ENCODE data around the gene CLEC16A. TPM values are rescaled to one million over a fixed set of nuclear protein-coding genes. Genes with fewer than 3 reads are reported as not detected.

The CLEC16A gene
- total RNA-seq, 1 donor from 2014 or later: 57.6 TPM

DNA sequence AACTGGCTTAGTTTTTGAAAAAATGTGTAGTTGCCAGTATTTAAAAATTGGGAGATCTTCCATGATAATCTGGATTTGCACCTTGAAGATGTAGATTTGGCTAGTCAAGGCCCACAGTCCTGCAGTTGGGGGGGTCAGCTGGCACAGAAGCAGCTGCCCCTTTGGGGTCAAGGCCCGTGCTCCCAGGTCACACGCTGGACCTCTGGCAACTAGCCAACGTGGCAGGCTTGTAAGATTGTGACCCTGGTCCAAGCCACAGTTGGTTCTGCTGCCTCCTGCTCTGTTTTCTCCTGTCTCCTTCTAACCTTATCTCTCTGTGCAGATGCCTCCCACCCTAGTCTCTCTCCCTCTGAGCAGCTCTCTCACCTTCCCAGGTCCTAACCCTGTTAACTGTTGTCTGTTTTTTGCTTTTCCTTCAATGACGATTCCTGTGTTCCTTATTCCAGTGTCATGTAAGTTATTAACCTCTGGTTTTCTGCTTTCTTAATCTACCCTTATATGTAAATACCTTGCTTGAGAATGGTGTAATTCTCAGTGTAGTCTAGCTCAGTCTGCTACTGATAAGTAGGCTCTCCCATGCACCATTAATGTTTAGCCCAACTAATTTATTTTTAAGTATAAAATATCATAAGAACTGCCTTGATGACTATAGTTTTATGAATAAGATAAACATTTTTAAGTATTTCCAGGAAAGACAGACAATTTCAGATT lies 27.9 kb downstream of the CLEC16A start:
- no peak for ATAC-seq (ENCODE audit: low read depth)
- DNase-seq: no peak
- CTCF ChIA-PET: interaction anchor here (0.8 to 3.7 kb wide), 7 partner anchors 8 to 559 kb away, joined by 3 to 37 read pairs (median 8); partner anchors contain the start of gene SOCS1
- no peaks in the 10 kb centered on the region for H3K27me3 Mint-ChIP-seq
- TF ChIP-seq CTCF (IDR thresholded peaks at IDR 0.05): no peak
- POLR2A ChIA-PET: interaction anchor here (1.3 kb wide), 1 partner anchor 283 kb away, joined by 9 read pairs; the partner anchor contains the start of gene SOCS1
- no peak overlapping the region for H3K27ac Mint-ChIP-seq
- no peak overlapping the region for H3K4me3 Mint-ChIP-seq
- no peaks in the 10 kb centered on the region for H3K9me3 Mint-ChIP-seq
- intact Hi-C loops (cut with micrococcal nuclease): no loop called here
- H3K4me1 Mint-ChIP-seq: peaks cover 5% of the 10 kb centered on the region
- H3K36me3 Mint-ChIP-seq (ENCODE audit: low read depth): peaks cover 76% of the 10 kb centered on the region

GRCh38 chr16:10972819-10973464 lies 28.6 kb downstream of the CLEC16A start:
- no peak overlapping the region for H3K27ac Mint-ChIP-seq
- H3K9me3 Mint-ChIP-seq: no peaks in the 10 kb centered on the region
- CTCF ChIA-PET: interaction anchor here (0.8 to 3.7 kb wide), 4 partner anchors 133 to 435 kb away, joined by 3 to 37 read pairs (median 4); partner anchors contain the start of gene SOCS1
- no peak for TF ChIP-seq CTCF (IDR thresholded peaks at IDR 0.05)
- H3K36me3 Mint-ChIP-seq (ENCODE audit: low read depth): peaks cover 76% of the 10 kb centered on the region
- H3K4me1 Mint-ChIP-seq: peaks cover 4% of the 10 kb centered on the region
- DNase-seq (no peak), ATAC-seq (ENCODE audit: low read depth) (no peak)
- H3K27me3 Mint-ChIP-seq: no peaks in the 10 kb centered on the region
- intact Hi-C loops (cut with micrococcal nuclease): no loop called here
- no peak overlapping the region for H3K4me3 Mint-ChIP-seq
- POLR2A ChIA-PET: interaction anchor here (1.3 kb wide), 1 partner anchor 282 kb away, joined by 9 read pairs; the partner anchor contains the start of gene SOCS1

DNA sequence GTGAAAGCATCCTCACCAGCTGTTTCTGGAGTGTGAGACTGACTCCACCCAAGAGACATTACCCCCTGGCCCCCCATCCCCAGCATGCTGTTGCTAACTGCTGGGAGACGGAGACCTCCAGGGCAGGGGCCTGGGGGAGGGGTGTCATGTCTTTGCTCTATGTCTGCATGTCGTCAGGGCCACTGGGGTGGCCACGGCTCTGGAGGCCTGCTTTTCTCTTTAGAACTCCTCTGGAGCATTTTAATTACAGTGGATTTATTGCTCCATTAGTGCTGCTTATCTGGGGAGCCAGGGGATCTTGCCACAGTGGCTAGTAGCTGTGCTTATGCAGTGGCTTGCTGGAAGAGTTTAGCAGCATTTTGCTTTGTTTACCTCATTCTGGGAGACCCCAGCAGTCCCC lies 32.3 kb downstream of the CLEC16A start:
- Mint-ChIP-seq H3K9me3 (no peaks in the 10 kb centered on the region), H3K36me3 (ENCODE audit: low read depth) (peaks cover 74% of the 10 kb centered on the region), H3K4me3 (no peak overlapping the region), H3K27me3 (no peaks in the 10 kb centered on the region), H3K27ac (no peak overlapping the region), H3K4me1 (peaks cover 17% of the 10 kb centered on the region)
- no peak for TF ChIP-seq CTCF (IDR thresholded peaks at IDR 0.05)
- POLR2A ChIA-PET: interaction anchor here (1.9 kb wide), 1 partner anchor 279 kb away, joined by 5 read pairs; the partner anchor contains the start of gene SOCS1
- intact Hi-C loops (cut with micrococcal nuclease): no loop called here
- no peak for DNase-seq
- CTCF ChIA-PET: no interaction called here
- ATAC-seq (ENCODE audit: low read depth): no peak

DNA sequence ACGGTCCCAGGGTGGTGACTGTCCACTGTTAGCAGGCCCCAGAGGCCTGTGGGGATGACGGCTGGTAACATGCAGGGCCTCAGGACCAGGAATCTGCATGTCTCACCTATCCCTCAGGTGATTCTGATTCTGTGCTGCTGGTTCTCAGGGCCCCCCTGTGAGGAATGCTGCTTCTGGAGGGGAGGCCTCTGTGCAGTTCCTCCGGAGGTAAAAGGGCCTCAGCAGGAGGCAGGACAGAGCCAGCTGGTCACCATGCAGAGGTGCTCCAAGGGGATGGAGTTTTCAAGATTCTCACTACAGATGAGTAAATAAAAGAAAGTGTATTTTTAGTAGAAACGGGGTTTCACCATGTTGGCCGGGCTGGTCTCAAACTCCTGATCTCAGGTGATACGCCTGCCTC lies 33.8 kb downstream of the CLEC16A start:
- Mint-ChIP-seq H3K9me3 (no peaks in the 10 kb centered on the region), H3K27me3 (no peaks in the 10 kb centered on the region), H3K4me1 (peaks cover 32% of the 10 kb centered on the region), H3K36me3 (ENCODE audit: low read depth) (peaks cover 67% of the 10 kb centered on the region), H3K27ac (no peak overlapping the region), H3K4me3 (no peak overlapping the region)
- DNase-seq (no peak), ATAC-seq (ENCODE audit: low read depth) (no peak)
- no peak for TF ChIP-seq CTCF (IDR thresholded peaks at IDR 0.05)
- ChIA-PET POLR2A (no interaction called here), CTCF (no interaction called here)
- intact Hi-C loops (cut with micrococcal nuclease): no loop called here

DNA sequence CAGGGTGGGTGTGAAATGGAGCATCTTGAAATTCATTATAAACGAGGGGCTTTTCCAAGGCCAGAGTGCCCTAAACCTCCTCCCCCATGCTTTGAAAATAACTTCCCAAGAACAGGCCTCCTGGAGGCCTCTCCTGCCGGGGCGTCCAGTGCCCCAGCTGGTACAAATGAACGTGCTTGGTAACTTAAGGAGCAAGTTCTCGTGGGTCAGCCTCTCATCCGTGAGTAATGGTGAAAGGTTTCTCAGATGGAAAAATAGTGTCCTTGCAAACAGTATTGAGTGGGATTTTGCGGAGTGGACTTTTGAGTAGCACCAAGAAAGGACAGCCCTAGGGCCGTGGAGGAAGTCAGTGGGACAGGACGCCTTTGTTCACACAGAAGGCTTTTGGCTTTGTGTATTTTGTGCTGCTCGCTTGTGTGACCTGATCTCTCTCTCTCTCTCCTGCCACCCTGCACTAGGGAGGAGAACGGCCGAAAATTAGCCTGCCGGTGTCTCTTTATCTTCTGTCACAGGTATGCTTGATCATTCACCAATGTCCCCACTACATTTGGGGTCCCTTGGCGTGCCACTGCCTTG lies 34.6 kb downstream of the CLEC16A start:
- DNase-seq (no peak), ATAC-seq (ENCODE audit: low read depth) (no peak)
- H3K4me1 Mint-ChIP-seq: peaks cover 39% of the 10 kb centered on the region
- H3K27ac Mint-ChIP-seq: peak overlapping the region; percentile 3
- no peaks in the 10 kb centered on the region for H3K27me3 Mint-ChIP-seq
- TF ChIP-seq CTCF (IDR thresholded peaks at IDR 0.05): no peak
- POLR2A ChIA-PET: interaction anchor here (0.6 kb wide), 1 partner anchor 760 kb away, joined by 3 read pairs; no protein-coding TSS in a partner anchor
- intact Hi-C loops (cut with micrococcal nuclease): no loop called here
- no peaks in the 10 kb centered on the region for H3K9me3 Mint-ChIP-seq
- H3K4me3 Mint-ChIP-seq: no peak overlapping the region
- CTCF ChIA-PET: interaction anchor here (2.0 kb wide), 2 partner anchors 8 to 14 kb away, joined by 10 to 15 read pairs; no protein-coding TSS in a partner anchor
- peaks cover 68% of the 10 kb centered on the region for H3K36me3 Mint-ChIP-seq (ENCODE audit: low read depth)
